AG09319 (cell line): ENCODE measurements around the gene SRSF3.
A peak's percentile ranks its signal among the peaks of the same experiment; 100 is the strongest.

Experiments used
- DNase-seq: peaks from one replicate; pipeline ENCODE4 v3.0.0-alpha.2; 2010; ENCODE audit warnings: low read depth; ENCODE audit errors: extremely low read depth
- CTCF ChIP-seq: IDR thresholded peaks from 2 replicates; pipeline ENCODE4 v1.5.1; 2011; ENCODE audit warnings: low read depth, mild to moderate bottlenecking, inconsistent platforms, low read length, moderate library complexity

SRSF3 gene

GRCh38 chr6:36639171-36639808, 45.1 kb downstream of the SRSF3 start:
- DNase-seq, result no peak
- TF ChIP-seq CTCF, result no peak

GRCh38 chr6:36641543-36641942, 47.4 kb downstream of the SRSF3 start:
- DNase-seq, result no peak
- no peak for TF ChIP-seq CTCF

GRCh38 chr6:36642913-36643817, 49.0 kb downstream of the SRSF3 start:
- TF ChIP-seq CTCF, result no peak
- DNase-seq, result peak; percentile 69

GRCh38 chr6:36643977-36644376, 49.8 kb downstream of the SRSF3 start:
- DNase-seq, result no peak
- no peak for TF ChIP-seq CTCF

- no peak for DNase-seq
- no peak for TF ChIP-seq CTCF
Measured at GRCh38 chr6:36649086-36649485, 54.9 kb downstream of the SRSF3 start.

GRCh38 chr6:36649701-36650484, 55.7 kb downstream of the SRSF3 start:
- TF ChIP-seq CTCF, result no peak
- no peak for DNase-seq
